Hepatocyte (in vitro differentiated cells): Measurements from ENCODE around the gene HMCN1. TPM values are rescaled to one million over a fixed set of nuclear protein-coding genes. Genes with fewer than 3 reads are reported as not detected.

Experiments used
- DNase-seq: peaks from one replicate; pipeline ENCODE4 v3.0.0-alpha.2; 2016; ENCODE audit warnings: low spot score
- H2AFZ ChIP-seq: fragments of 200-600 bp; sonication (generic); 2 replicates; pipeline ENCODE4 v1.6.0; 2016; ENCODE audit warnings: antibody characterized with exemption, mild to moderate bottlenecking
- H3K27ac ChIP-seq: fragments of 200-600 bp; sonication (generic); 2 replicates; pipeline ENCODE4 v1.5.1; 2016; ENCODE audit warnings: mild to moderate bottlenecking
- H3K27me3 ChIP-seq: fragments of 200-600 bp; sonication (generic); 2 replicates; pipeline ENCODE4 v1.6.1; 2016
- H3K36me3 ChIP-seq: fragments of 200-600 bp; sonication (generic); replicated peaks from 2 replicates; pipeline ENCODE4 v1.5.1; 2016; ENCODE audit warnings: low read depth; ENCODE audit not compliant: insufficient read depth
- H3K4me1 ChIP-seq: fragments of 200-600 bp; sonication (generic); 2 replicates; pipeline ENCODE4 v1.5.1; 2016; ENCODE audit warnings: mild to moderate bottlenecking, moderate library complexity; ENCODE audit not compliant: insufficient read depth
- H3K4me2 ChIP-seq: fragments of 200-600 bp; sonication (generic); 2 replicates; pipeline ENCODE4 v1.6.0; 2016
- H3K4me3 ChIP-seq: fragments of 200-600 bp; sonication (generic); 2 replicates; pipeline ENCODE4 v1.5.1; 2016; ENCODE audit warnings: mild to moderate bottlenecking
- H3K79me2 ChIP-seq: fragments of 200-600 bp; sonication (generic); 2 replicates; pipeline ENCODE4 v1.6.0; 2017; ENCODE audit warnings: mild to moderate bottlenecking
- H3K9me2 ChIP-seq: fragments of 200-600 bp; sonication (generic); replicated peaks from 2 replicates; pipeline ENCODE4 v1.6.0; 2017; ENCODE audit warnings: mild to moderate bottlenecking; ENCODE audit not compliant: insufficient read depth
- H3K9me3 ChIP-seq: fragments of 200-600 bp; sonication (generic); 2 replicates; pipeline ENCODE4 v1.5.1; 2016; ENCODE audit warnings: low read depth, mild to moderate bottlenecking
- H4K20me1 ChIP-seq: fragments of 200-600 bp; sonication (generic); 2 replicates; pipeline ENCODE4 v1.6.0; 2016; ENCODE audit warnings: mild to moderate bottlenecking; ENCODE audit not compliant: insufficient read depth, poor library complexity, severe bottlenecking
- CTCF ChIP-seq: fragments of 200-600 bp; sonication (generic); IDR thresholded peaks from 2 replicates; pipeline ENCODE4 v1.5.1; 2016; ENCODE audit warnings: antibody characterized with exemption, mild to moderate bottlenecking; ENCODE audit not compliant: poor library complexity
- EZH2 ChIP-seq: fragments of 200-600 bp; sonication (generic); IDR thresholded peaks from 2 replicates; pipeline ENCODE4 v1.6.1; 2016; ENCODE audit warnings: antibody characterized with exemption, mild to moderate bottlenecking, borderline replicate concordance
- EZH2phosphoT487 ChIP-seq: fragments of 200-600 bp; sonication (generic); IDR thresholded peaks from one replicate; pipeline ENCODE4 v1.6.1; 2018; ENCODE audit warnings: antibody characterized with exemption, mild to moderate bottlenecking, low read depth, moderate library complexity; ENCODE audit not compliant: unreplicated experiment, severe bottlenecking
- WGBS: methylation state at CpG from one replicate; pipeline ENCODE4 v1.1.6; 2016; ENCODE audit warnings: low lambda C conversion rate; ENCODE audit errors: missing lambda C conversion rate; 5-methylcytosine and 5-hydroxymethylcytosine counted together
- polyA plus RNA-seq: library from polyadenylated mRNA; unstranded; fragments of >200 nt; fragmentation: Nextera tagmentation; extraction: Ambion mirVana; gene quantifications from 2 replicates; pipeline ENCODE4 v1.2.1, GENCODE V29; 2016
- total RNA-seq: library from RNA; depleted of rRNA; stranded (reverse); fragments of >200 nt; gene quantifications from 2 replicates; pipeline ENCODE4 v1.2.3, GENCODE V29; 2014

The HMCN1 gene
- total and polyA plus RNA-seq, 2 experiments from 2014 or later = 2.3 to 13.4 TPM

DNA sequence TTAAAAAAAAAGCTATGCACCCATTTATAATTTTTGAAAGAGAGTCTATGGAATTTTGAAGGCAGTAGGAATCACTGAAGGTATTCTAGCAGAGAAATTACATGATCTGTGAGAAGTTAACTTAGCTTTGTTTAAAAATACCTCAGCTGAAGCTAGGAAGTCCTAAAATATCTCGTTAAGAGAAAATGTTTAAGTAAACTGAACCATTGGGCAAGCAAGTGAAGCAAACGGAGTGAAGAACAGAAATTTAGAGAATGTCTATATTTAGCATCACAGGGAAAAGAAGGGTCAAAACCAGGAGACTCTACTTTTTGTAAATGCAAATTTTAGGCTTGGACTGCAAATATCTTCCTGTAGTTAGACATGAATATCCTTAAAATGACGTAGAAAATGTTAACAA lies 230.8 kb downstream of the HMCN1 start:
- H3K36me3 ChIP-seq = no peaks in the 10 kb centered on the region

GRCh38 chr1:185965870-185966269 lies 231.7 kb downstream of the HMCN1 start:
- Histone ChIP-seq H3K4me2 (no peak overlapping the region), H3K9me3 (no peaks in the 10 kb centered on the region), H3K79me2 (no peaks in the 10 kb centered on the region), H3K4me3 (no peak overlapping the region), H2AFZ (no peak overlapping the region), H3K27ac (no peak overlapping the region), H3K9me2 (no peaks in the 10 kb centered on the region), H3K27me3 (no peaks in the 10 kb centered on the region), H3K36me3 (no peaks in the 10 kb centered on the region), H3K4me1 (no peaks in the 10 kb centered on the region), H4K20me1 (no peaks in the 10 kb centered on the region)
- DNase-seq = no peak
- WGBS = 53% methylated on average over 3 of the region's 3 CpGs
- no peak for TF ChIP-seq EZH2phosphoT487
- TF ChIP-seq CTCF = no peak
- no peak for TF ChIP-seq EZH2

More for the DNA sequence above, 230.8 kb downstream of the HMCN1 start:
- no peak overlapping the region for H2AFZ ChIP-seq
- no peaks in the 10 kb centered on the region for H4K20me1 ChIP-seq
- H3K9me2 ChIP-seq = no peaks in the 10 kb centered on the region
- no peaks in the 10 kb centered on the region for H3K27me3 ChIP-seq
- TF ChIP-seq EZH2 = no peak
- TF ChIP-seq CTCF = no peak
- no peak for TF ChIP-seq EZH2phosphoT487
- H3K4me3 ChIP-seq = no peak overlapping the region
- no peaks in the 10 kb centered on the region for H3K9me3 ChIP-seq
- H3K79me2 ChIP-seq = no peaks in the 10 kb centered on the region
- WGBS = 42% methylated on average over 3 of the region's 3 CpGs
- no peaks in the 10 kb centered on the region for H3K4me1 ChIP-seq
- no peak overlapping the region for H3K27ac ChIP-seq
- H3K4me2 ChIP-seq = no peak overlapping the region
- no peak for DNase-seq

- 57% methylated on average over 2 of the region's 2 CpGs for WGBS
- no peaks in the 10 kb centered on the region for H4K20me1 ChIP-seq
- no peak overlapping the region for H3K27ac ChIP-seq
- H2AFZ ChIP-seq = no peak overlapping the region
- no peaks in the 10 kb centered on the region for H3K4me1 ChIP-seq
- H3K9me3 ChIP-seq = no peaks in the 10 kb centered on the region
- no peaks in the 10 kb centered on the region for H3K36me3 ChIP-seq
- H3K9me2 ChIP-seq = no peaks in the 10 kb centered on the region
- no peaks in the 10 kb centered on the region for H3K79me2 ChIP-seq
- H3K27me3 ChIP-seq = no peaks in the 10 kb centered on the region
- no peak for DNase-seq
- TF ChIP-seq EZH2 = no peak
- no peak for TF ChIP-seq EZH2phosphoT487
- TF ChIP-seq CTCF = no peak
- no peak overlapping the region for H3K4me3 ChIP-seq
- no peak overlapping the region for H3K4me2 ChIP-seq
Measured at GRCh38 chr1:185966471-185966870, 232.3 kb downstream of the HMCN1 start.

GRCh38 chr1:185969028-185969427 lies 234.8 kb downstream of the HMCN1 start:
- H4K20me1 ChIP-seq = no peaks in the 10 kb centered on the region
- no peak overlapping the region for H3K4me3 ChIP-seq
- H3K79me2 ChIP-seq = no peaks in the 10 kb centered on the region
- no peak overlapping the region for H2AFZ ChIP-seq
- no peaks in the 10 kb centered on the region for H3K9me2 ChIP-seq
- H3K4me2 ChIP-seq = no peak overlapping the region
- no peaks in the 10 kb centered on the region for H3K27me3 ChIP-seq
- no peak overlapping the region for H3K27ac ChIP-seq
- no peaks in the 10 kb centered on the region for H3K4me1 ChIP-seq
- TF ChIP-seq EZH2 (no peak), EZH2phosphoT487 (no peak), CTCF (no peak)
- H3K9me3 ChIP-seq = no peaks in the 10 kb centered on the region
- DNase-seq = no peak
- 62% methylated on average over 4 of the region's 4 CpGs for WGBS
- H3K36me3 ChIP-seq = no peaks in the 10 kb centered on the region
